ACHN (cell line): ENCODE measurements around the gene PRKD2.

Experiments
- DNase-seq: peaks from one replicate; pipeline ENCODE4 v3.0.0-alpha.2; 2015
- in situ Hi-C: cut with HindIII; loops from 2 replicates; pipeline ENCODE4 v1.10.0; 2017; ENCODE audit warnings: low sequenced_read_pairs, low pct_ligation_motif_present, low pct_unique_long_range_greater_than_20kb

The PRKD2 gene

DNA sequence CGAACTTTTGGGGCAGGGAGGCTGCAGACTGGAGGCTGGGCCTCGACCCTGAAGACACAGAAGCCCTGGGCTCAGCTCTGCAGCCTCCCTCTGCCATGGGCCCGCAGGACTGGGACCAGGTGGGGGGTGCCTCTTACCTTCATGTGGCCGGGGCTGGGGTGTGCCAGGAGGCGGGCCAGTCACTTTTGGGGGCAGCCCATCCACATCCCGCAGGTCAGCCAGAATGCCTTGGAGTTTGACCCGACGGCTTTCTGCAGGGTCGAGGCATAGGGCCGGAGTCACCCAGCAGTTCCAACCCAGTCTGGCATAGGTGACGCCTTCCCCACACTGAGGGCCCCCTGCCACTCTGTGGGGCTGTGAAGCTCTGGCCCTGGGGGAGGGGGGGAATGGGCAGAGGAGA lies 10.8 kb upstream of the PRKD2 start:
- in situ Hi-C loops: no loop called here
- no peak for DNase-seq

GRCh38 chr19:46726971-46727501 lies 10.1 kb upstream of the PRKD2 start:
- in situ Hi-C loops: no loop called here

DNA sequence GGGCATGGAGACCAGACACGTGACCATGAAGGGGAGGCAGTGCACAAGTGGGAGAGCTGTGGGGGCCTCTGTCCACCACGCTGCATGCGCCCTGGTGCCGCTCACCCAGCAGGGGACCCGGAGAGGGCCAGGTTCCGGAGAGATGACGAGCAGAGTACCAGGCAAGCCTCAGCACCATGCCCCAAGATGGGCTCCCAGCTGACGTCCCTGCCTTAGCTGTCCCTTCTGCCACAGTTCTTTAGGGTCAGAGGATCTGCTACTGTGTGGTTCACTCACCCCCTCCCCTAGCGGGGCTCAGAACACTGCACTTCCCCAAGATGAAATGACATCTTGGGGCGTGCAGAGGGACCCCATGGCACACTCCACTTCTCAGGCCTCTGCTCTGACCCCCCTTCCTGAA lies 9.6 kb upstream of the PRKD2 start:
- in situ Hi-C loops: no loop called here
- no peak for DNase-seq

More at GRCh38 chr19:46726971-46727501, 10.1 kb upstream of the PRKD2 start:
- DNase-seq: no peak

DNA sequence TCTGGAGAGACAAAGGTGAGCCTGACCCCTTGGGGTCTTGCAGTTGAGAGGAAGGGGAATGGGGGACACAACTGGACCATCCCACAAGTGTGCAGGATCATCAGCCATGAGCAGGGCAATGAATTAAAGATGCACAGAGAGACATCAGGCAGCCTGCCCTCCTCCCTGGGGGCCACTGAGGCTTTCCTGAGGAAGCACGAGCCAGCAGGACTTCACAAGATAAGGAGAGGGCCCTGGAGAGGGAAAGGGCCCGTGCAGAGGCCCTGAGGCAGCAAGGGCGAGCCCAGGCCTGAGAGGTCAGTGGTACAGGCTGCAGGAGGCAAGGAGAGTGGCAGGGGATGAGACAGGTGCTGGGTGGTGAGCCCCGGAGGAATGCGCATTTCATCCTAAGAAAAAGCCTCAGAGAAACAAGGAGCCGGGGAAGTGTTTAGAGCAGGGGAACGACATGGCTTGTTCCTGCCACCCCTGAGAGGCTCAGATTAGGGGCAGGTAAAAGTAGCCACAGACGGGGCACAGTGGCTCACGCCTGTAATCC lies 9.0 kb upstream of the PRKD2 start:
- no peak for DNase-seq

GRCh38 chr19:46725036-46725820 lies 8.3 kb upstream of the PRKD2 start:
- DNase-seq: no peak
- in situ Hi-C loops: no loop called here

More for the DNA sequence above, 9.0 kb upstream of the PRKD2 start:
- in situ Hi-C loops: no loop called here

DNA sequence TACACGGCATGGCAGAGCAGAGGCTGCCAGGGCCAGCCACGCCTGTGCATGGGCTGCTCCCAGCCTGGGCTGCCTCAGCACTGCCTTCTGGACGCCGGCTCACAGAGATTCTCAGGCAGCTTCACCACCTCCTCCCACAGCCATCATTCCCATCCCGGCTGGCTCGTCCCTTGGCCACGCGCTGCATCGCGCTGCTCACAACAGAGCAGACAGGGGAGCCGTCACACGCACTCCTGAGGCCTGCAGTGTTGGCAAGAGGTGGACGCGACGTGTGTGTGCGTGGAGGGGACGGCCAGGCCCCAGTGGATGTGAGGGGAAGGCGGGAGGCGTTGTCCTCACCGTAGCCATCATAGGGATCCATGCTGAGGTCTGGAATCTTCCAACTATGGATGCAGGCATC lies 7.6 kb upstream of the PRKD2 start:
- no peak for DNase-seq
- in situ Hi-C loops: no loop called here

- DNase-seq: no peak
- in situ Hi-C loops: no loop called here
Measured at GRCh38 chr19:46723471-46723870, 6.6 kb upstream of the PRKD2 start.

GRCh38 chr19:46723023-46723461 lies 6.1 kb upstream of the PRKD2 start:
- in situ Hi-C loops: no loop called here

GRCh38 chr19:46722421-46723022 lies 5.6 kb upstream of the PRKD2 start:
- in situ Hi-C loops: no loop called here
- DNase-seq: no peak

More at GRCh38 chr19:46723023-46723461, 6.1 kb upstream of the PRKD2 start:
- no peak for DNase-seq

DNA sequence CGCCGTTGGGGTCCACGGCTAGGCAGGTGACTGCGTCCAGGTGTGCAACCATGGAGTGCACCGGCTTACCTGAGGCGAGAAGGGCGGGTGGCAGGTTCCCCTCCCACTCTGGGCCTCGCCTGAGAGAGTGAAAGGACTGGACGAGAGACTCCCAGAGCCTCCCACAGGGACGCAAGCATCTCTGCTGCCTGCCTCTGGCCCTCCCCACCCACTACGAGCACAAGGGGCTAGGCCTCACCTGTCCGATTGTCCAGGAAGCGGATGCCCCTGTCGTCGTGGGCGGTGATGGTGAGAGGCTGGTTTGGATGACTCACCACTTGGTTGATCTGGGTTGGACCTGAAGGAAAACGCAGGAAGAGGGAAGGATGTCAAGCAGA lies 5.1 kb upstream of the PRKD2 start:
- in situ Hi-C loops: no loop called here
- no peak for DNase-seq

DNA sequence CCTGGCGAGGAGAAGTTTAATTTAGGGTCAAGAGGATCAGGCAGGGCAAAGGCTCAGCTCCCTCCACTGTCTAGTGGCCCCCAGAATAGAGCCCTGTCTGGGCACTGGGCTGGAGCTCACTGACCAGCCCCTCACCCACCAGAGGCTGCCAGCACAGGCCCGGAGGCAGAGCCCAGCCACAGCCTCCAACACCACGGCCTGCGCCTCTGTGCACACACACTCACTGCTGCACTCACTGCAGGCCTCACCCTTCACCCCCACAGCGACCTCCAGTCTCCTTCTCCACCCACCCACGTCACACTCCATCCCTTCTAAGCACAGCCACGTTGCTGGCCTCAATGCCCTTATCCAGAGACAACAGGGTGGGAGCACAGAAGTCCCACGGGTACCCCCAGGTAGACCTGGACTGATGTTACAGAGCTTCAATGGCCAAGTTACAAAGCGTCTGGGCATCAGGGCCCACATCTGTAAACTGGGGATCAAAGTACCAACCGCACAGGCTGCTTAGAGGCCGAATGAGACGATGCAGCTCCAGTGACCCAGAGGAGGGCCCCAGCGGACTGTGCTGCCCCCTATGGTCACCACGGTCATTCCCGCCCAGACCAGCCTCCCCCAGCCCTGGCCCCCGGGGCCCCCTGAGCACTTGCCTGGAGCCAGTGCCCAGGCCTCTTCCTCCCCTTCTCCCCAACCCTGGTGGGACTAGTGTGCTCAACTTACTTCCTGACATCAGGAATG lies 4.5 kb upstream of the PRKD2 start:
- DNase-seq: no peak
- in situ Hi-C loops: no loop called here

DNA sequence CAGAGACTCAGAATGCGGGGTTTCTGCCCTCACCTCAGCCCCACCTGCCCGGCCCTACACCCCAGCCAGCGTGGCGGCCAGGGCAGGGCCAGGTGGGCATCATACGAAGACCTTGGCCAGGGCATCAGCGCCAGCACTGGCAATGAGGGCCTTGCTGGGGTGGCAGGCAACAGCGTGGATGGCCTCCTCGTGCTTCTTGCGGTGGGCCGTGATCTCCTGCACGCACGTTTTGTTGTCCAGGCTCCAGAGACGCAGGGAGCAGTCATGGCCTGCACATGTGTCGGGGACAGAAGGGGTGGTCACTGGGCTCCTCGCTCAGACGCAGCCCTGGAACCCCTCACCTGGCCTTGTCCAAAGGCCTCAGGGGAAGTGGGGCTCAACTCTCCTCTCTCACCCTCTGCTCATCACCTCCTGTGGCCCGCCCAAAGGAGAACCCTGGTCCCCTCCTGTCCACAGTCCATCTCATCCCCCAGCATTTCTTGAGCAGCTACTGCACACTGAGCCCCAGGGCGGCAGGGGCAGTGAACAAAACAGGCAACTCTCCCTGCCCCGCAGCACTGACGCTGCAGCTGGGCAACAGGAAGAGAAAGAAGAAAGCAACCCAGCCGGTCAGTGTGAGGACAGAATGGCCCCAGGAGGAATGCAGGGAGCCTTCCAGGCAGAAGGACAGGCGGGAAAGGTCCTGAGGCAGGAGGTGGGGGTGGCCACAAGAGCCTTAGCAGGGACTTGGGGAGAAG lies 3.8 kb upstream of the PRKD2 start:
- DNase-seq: no peak
- in situ Hi-C loops: no loop called here

DNA sequence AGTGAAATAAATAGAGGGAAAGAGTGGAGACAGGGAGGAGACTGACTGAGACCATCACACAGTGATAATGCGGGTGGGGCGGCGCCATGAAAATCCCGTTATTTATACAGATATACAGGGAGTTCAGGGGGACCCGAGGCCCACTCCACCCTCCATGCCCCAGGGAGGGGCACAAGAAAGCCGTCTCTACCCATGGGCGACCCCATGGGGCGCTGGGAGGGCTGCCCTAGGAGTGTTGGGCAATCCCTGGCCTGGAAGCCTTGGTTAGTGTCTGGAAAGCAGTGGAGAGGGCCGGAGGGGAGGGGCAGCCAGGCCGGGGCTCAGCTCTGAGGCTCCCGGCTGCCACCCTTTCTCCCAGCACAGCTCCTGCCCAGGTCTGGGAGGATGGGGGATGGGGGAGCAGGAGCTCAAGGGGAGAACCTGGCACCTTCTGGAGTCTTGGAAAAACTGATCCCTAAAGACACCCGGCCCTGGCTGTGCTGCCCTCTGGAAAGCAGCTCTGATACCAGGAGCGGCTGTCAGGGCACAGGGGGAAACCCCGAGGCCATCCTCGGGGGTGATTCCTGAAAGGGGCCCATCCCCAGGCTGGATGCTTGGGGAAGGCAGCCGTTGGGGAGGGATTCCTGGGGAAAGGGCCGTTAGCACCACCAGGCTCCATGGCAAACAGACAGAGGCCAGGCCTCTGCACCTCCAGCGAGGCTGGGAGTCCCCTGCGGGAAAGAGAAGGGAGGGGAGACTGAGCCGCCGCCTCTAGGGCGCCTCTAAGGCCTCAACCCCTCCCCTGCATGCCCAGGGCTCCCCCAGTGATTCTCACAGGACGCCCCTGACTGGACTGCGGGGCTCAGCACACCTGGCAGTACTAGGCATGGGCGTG lies 3.0 kb upstream of the PRKD2 start:
- in situ Hi-C loops: no loop called here
- no peak for DNase-seq

DNA sequence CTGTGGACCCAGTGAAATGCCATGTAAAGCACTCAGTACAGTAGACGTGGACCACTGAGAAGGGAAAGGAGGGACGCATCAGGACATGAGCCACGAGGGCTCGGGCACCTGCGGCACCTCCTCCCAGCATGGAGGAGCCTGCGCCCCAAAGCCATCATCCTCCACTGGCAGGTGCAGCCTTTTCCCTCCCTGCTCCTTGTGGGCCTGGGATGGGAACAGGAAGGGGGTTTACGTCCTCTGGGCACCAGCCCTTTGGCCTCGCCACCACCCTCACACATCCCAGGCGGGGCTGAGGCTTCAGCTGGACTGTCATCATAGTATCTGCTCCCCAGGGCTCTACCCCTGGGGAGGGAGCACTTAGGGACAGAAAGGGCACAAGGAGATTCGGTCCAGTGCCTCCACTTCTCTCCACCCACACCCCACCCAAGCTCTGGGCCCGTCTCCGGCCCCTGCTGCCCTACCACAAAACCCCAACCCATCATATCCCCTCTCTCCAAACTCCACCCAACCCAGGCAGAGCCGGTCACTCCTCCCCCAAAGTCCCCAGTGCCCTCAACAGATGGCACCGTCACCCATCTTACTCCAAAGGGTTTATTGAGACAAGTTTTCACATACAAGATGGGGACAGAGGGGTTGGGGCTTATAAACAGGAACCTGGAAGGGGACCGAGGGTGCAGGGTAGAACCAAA lies 2.2 kb upstream of the PRKD2 start:
- in situ Hi-C loops: no loop called here

DNA sequence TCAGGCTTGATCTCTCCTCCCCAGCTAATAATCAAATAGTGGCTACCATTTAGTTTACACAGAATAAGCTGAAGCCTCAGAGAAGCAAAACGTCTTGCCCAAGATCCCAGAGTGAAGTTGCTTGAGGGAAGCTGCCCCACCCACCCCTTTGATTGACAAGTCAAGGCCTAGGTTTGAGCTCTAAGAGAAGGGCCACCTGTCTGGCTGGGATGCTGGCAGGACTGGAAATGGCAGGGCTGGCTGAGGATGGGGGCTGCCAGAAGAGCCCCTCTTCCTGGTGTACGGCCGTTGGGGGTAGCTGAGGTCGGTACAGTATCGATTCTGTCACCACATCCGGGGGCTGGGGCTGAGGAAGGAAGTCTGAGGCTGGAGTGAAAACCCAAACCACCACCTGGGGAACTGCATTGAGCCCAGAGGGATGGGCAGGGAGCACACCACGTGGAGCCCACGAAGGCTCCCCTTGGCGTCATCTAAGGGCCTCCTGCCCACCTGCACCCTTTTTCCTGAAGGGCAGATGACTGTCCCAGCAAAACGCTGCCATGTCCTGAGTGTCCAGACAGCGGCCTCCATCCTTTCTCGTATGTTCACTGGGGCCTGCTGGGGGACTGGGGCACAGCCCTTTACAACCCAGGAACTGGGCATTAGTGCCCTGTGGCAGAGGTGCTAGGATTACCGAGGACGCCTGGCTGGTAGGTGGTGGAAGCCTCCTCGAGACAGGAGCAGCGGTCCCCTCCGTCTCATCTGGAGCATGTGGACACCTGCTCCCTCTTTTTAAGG lies 1.4 kb upstream of the PRKD2 start:
- in situ Hi-C loops: no loop called here
- DNase-seq: no peak

More for the DNA sequence above, 2.2 kb upstream of the PRKD2 start:
- DNase-seq: no peak

GRCh38 chr19:46717716-46718143 lies 816 bp upstream of the PRKD2 start:
- in situ Hi-C loops: no loop called here

More at GRCh38 chr19:46717716-46718143, 816 bp upstream of the PRKD2 start:
- DNase-seq: no peak
